GM18951 (cell line): ENCODE results near the gene ZNF846.

Experiments used
- POLR2A ChIP-seq: IDR thresholded peaks from 4 replicates; pipeline ENCODE4 v1.6.1; 2011; ENCODE audit warnings: mild to moderate bottlenecking; ENCODE audit not compliant: insufficient read length, insufficient read depth; ENCODE audit errors: extremely low read depth
- in situ Hi-C: fragments of 300-500 bp; cut with MboI; formaldehyde crosslinking; loops from one replicate; pipeline ENCODE4 v1.12.0; 2022; ENCODE audit warnings: low sequenced_read_pairs, mixed read lengths, inconsistent platforms; ENCODE audit not compliant: unreplicated experiment

Gene ZNF846

DNA sequence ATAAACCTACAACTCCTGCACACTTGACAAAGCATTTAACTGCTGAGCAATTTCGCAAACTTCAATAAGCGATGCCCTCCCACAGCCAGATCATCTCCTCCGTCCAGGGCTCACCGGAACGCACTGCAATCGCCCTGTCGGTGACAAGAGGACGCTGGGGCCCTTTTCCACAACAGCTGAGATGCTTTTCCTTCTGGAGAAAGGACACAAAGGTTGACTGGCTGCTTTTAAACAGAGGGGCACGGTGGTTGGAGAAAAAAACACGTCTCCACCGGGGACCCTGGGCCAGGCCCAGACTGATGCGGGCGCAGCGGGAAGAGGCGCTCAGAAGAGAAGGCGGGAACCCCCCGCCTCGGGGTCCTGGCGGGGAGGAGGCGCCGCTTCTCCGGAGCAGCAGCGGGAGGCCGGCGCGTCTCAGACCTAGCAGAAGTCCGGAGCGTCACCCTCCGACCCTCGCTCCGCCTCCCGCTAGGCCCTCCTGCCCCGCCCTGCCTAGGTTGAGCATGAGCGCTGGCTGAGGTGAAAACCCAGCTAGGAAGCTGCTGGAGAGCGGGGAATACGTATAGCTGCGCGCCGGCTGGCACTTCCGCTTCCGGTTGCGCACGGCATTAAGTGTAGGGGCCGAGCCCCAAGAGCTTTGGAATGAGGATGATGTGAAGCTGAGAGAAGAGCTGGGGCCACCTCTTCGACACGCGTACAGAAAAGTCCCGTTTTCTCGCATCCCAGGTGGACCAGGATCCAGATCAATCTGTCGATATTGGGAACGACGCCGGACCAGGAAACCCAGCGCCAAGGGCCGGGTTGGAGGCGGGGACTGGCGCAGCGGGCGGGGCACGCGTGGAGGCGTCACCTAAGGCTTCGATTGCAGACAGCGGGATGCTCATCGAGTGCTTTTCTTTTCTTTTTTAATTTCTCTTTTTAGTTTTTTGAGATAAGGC, at the start of gene ZNF846:
Gene ZNF846, minus strand, starts transcription at position 564 of the 938 bp plus-strand sequence. CDS start 3,788 bp downstream, outside the sequence.
- in situ Hi-C loops, result no loop called here

DNA sequence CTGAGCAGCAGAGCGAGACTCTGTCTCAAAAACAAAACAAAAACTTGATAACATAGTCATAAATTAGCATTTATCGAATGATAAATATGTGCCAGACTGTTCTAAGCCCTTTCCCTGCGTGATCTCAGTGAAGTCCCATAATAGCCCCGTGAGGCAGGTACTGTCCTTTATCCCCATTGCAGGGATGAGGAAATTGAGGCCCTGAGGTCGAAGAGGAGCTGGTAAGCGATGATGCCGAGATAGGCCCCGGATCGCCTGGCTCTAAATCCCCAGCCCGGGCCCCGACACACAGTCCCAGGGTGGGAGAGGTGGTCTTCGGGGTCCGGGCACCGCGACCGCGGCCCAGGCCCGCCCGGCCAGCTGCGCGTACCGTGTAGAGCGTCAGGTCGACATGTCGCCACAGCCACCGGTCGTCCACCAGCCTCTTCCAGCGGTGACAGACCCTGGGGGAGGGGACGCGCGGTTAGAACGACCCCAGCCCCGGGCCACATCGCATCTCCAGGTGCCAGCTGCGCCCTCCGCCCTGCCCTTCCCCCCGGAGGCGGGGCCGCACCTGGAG, 49.7 kb upstream of the ZNF846 start:
- TF ChIP-seq POLR2A, result no peak
- in situ Hi-C loops, result no loop called here

More for the DNA sequence above, at the start of gene ZNF846:
- peak; percentile 76 for TF ChIP-seq POLR2A

DNA sequence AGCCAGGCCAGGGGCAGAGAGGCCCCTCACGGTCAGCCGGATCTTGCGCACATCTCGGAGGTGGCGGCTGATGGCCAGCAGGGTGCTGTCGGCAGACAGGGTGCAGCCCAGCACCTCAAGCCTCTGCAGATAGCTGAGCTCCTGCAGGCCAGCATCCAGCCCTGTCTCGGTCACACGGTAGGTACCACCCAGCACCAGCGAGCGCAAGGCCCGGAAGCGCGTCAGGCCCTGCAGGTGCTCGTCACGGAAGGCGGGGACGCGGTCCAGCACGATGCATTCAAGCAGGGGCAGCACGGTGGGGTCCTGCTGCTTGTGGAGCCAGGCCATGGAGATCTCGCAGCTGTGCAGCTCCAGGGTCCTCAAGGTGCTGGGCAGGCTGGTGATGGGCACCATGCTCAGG, 42.6 kb upstream of the ZNF846 start:
- in situ Hi-C loops, result no loop called here
- TF ChIP-seq POLR2A, result no peak

DNA sequence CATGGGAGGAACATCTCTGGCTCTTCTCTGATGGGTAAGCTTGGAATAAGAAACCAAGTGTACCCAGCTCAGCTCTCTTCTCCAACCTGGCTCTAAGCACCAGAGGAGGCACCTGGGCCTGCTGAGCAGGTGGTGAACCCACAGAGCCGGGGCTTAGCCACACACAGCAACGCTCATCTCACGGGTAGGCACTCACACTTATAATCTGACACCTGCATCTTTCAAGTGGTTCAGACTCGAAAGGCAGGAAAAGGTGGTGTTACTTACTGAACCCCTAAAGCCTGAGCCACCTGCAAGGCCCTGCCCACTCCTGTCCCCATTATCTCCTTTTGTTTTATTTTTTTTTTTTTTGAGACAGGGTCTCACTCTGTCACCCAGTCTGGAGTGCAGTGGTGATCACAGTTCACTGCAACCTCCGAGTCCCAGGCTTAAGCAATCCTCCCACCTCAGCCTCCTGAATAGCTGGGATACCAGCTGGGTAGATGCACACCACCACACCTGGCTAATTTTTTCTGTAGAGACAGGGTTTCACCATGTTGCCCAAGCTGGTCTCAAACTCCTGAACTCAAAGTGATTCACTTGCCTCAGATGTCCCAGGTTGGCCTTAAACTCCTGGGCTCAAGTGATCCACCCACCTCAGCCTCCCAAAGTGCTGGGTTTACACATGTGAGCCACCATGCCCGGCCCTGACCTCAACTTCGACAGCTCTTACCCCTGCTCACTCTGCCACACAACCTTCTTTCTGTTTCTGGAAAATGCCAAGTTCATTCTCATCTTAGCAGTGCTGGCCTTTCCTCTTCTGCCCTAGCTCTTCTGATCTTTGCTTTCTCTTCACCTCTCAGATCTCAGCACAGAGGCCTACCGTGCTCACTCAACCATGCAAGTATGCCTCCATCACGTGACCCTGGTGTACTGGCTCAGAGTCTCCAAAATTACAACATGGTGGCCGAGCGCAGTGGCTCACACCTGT, 40.6 kb upstream of the ZNF846 start:
- in situ Hi-C loops, result no loop called here
- TF ChIP-seq POLR2A, result no peak

DNA sequence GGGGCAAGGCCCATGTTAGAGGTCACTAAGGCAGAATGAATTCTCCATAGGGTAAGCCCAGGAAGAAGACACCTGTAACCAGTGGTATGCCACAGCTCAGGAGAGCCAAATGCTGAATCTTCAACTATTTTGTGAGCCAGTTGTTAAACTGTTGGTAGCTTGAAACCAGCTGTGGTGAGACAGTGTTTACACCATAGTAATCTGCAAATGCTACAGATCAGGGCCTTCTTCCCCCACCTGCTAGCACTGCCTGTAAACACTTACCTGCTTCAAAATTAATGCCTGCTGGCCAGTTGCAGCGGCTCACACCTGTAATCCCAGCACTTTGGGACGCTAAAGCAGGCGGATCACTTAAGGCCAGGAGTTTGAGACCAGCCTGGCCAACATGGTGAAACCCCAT, 38.3 kb upstream of the ZNF846 start:
- TF ChIP-seq POLR2A, result no peak
- in situ Hi-C loops, result no loop called here

DNA sequence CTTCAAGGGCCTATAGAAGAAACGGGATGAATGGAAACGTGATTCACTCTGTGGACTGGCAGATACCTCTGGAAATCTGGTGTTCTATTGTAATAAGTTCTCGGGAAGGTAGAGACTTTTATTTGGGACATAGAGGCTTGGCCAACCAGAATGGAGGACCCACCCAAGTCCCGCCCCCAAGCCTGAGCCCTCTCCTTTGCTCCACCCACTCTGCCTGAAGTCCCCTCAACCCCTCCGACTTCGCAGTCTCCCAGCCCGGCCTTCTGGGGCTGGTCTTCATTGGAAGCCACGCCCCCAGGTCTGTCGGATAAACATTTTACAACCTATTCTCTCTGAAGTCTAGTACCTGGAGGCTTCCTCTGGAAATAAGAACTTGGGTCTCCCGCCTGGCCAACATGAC, 33.4 kb upstream of the ZNF846 start:
- in situ Hi-C loops, result no loop called here
- TF ChIP-seq POLR2A, result no peak

DNA sequence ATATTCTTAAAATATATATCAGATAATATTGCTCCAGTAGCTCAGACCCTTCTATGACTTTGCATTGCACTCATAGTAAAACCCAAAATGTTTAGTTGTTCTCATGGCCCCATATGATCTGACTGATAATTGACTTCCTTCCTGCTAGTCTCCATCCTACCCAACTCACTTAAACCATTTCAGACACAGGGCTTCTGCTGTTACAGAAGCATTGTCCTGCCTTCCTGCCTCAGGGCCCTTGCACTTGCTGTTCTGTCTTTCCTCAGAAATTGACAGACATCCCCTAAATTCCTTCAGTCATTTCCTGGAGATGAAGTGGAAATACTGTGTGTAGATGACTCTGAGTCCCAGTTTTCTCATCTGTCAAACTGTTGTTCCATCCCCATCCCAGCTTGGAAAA, 30.6 kb upstream of the ZNF846 start:
- no peak for TF ChIP-seq POLR2A
- in situ Hi-C loops, result loop anchor here (5.0 kb wide), 1 partner anchor 172 kb away; no protein-coding TSS in a partner anchor

DNA sequence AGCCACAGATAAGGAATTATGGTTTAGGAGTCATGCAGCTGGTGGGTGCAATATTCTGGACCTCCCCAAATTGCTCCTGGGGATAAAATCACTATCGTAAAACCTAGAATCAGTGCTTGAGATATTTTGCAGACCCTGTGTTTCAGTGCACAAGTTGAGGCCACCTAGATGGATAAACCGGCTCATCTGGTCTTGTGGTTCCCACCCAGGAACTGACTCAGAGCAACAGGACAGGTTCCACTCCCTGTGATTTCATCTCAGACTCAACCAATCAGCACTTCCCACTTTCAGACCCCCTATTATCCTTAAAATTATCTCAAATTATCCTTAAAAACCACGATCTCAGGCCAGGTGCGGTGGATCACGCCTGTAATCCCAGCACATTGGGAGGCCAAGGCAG, 29.3 kb upstream of the ZNF846 start:
- in situ Hi-C loops, result loop anchor here (5.0 kb wide), 1 partner anchor 171 kb away; no protein-coding TSS in a partner anchor
- no peak for TF ChIP-seq POLR2A

DNA sequence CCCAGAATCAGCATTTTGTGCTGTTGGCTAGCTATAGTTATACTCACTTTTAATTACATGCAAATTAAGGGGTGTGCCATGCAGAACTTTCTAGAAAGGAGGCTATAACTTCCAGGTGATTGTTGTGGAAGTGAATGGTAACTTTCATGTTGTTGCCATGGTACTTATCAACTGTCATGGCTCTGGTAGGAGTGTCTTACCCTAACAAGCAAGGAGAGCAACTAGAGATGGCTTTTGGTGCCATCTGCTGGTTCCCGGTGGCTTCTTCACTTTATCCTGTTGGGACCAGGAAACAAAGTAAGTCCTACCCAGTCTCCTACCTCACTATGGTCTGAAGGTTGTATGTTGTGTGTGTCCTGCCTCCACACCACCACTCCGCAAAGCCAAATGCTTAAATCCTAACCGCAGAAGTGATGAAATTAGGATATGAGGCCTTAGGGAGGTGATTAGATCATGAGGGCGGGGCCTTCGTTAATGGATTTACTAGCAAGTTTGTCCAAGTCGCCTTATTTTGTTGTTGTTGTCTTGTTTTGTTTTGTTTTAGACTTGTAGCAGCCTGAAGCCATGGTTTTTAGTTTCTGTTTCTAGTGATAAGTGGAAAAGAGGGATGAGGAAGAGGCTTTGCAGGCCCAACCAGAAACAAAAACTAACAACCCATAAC, 27.7 kb upstream of the ZNF846 start:
- no peak for TF ChIP-seq POLR2A
- in situ Hi-C loops, result loop anchor here (5.0 kb wide), 1 partner anchor 169 kb away; no protein-coding TSS in a partner anchor

DNA sequence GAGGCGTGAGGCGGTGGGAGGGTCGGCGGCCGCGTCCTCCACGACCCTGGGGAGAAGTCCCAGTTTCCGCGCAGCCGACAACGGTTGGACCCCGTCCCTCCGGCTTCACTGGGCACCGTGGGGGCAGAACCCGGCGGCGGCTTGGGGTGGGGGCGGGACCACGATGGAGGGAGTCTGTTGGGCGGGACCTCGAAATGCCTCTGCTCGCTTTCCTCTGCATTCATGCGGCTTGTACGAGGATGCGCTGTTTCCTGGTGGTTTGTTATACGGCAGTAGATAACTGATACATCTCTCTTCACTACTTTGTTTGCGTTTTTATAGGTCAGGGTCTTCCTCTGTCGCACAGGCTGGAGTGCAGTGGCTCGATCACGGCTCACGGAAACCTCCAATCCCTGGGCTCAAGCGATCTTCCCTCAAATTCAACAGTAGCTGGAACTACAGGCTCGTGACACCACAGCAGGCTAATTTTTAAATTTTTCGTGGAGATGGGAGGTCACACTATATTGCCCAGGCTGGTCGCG, 24.6 kb upstream of the ZNF846 start:
- TF ChIP-seq POLR2A, result no peak
- in situ Hi-C loops, result no loop called here

DNA sequence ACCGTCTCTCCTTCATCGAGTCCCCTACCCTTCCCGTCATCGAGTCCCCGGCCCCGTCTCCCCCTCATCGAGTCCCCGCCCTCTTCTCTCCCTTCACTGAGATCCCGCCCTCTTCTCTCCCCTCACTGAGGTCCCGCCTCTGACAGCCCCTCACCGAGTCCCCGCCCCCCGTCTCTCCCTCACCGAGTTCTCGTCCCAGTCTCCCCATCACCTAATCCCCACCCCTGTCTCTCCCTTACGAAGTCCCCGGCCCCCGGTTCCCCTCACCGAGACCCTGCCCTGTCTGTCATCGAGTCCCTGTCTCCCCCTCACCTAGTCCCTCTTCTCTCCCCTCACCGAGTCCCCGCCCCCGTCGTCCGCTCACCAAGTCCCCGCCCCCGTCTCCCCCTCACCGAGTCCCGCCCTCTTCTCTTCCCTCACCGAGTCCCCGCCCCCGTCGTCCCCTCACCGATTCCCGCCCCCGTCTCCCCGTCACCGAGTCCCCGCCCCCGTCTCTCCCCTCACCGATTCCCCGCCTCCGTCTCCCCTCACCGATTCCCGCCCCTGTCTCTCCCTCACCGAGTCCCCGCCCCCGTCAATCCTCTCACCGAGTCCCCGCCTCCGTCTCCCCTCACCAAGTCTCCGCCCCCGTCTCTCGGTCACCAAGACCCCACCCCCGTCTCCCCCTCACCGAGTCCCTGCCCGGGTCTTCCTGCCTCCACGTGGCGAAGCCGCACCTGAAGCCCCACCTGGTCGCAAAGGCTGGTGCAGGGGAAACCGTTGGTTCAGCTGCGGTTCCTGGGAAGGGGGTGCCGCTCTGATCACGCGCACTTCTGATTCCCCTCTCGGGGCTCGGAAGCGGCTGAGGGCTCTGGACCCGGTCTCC, 23.9 kb upstream of the ZNF846 start:
- no peak for TF ChIP-seq POLR2A
- in situ Hi-C loops, result no loop called here
